ENCODE data around the gene HES2. TPM values are rescaled to one million over a fixed set of nuclear protein-coding genes. Genes with fewer than 3 reads are reported as not detected.
"Not testable (repeated sequence)": the region's sequence is repeated elsewhere in the genome, so short reads cannot be mapped to it uniquely, and the experiment has no call there.

The HES2 gene
- total RNA-seq, 1 donor from 2014 or later: 44.7 TPM

DNA sequence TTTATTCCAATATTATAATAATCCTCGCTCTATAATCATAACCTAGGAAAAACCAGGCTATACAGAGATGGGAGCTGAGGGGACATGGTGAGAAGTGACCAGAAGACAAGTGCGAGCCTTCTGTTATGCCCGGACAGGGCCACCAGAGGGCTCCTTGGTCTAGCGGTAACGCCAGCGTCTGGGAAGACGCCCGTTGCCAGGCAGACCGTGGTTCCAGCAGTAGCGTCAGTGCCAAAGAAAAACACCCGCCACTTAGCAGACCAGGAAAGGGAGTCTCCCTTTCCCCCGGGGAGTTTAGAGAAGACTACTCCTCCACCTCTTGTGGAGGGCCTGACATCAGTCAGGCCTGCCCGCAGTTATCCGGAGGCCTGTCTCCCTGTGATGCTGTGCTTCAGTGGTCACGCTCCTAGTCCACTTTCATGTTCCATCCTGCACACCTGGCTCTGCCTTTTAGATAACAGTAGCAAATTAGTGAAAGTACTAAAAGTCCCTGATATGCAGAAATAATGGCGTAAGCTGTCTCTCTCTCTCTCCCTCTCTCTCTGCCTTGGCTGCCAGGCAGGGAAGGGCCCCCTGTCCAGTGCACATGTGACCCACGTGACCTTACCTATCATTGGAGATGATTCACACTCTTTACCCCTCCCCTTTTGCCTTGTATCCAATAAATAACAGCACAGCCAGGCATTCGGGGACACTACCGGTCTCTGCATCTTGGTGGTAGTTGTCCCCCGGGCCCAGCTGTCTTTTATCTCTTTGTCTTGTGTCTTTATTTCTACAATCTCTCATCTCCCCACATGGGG, 56.4 kb downstream of the HES2 start:
- H3K4me1 ChIP-seq: peaks cover 42% of the 10 kb centered on the region
- not testable (repeated sequence) for H3K27ac ChIP-seq; H3K9me3 ChIP-seq; H3K36me3 ChIP-seq; H3K4me3 ChIP-seq; DNase-seq (ENCODE audit: extremely low spot score in 2 of 2); H3K27me3 ChIP-seq
- intact Hi-C loops (cut with DNase I): loop anchor here (10.0 kb wide), 1 partner anchor 72 kb away; no protein-coding TSS in a partner anchor
- TF ChIP-seq, protein P1, sequence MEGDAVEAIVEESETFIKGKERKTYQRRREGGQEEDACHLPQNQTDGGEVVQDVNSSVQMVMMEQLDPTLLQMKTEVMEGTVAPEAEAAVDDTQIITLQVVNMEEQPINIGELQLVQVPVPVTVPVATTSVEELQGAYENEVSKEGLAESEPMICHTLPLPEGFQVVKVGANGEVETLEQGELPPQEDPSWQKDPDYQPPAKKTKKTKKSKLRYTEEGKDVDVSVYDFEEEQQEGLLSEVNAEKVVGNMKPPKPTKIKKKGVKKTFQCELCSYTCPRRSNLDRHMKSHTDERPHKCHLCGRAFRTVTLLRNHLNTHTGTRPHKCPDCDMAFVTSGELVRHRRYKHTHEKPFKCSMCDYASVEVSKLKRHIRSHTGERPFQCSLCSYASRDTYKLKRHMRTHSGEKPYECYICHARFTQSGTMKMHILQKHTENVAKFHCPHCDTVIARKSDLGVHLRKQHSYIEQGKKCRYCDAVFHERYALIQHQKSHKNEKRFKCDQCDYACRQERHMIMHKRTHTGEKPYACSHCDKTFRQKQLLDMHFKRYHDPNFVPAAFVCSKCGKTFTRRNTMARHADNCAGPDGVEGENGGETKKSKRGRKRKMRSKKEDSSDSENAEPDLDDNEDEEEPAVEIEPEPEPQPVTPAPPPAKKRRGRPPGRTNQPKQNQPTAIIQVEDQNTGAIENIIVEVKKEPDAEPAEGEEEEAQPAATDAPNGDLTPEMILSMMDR (IDR thresholded peaks at IDR 0.05): peak; percentile 61 to 75 (median 74)

Small RNA genes within 50 kb of the gene (microRNA-seq; reads per million reads assigned to microRNA genes)
- gene MIR4252 (ENCODE audit: borderline number of aligned reads, borderline replicate concordance): not detected

Small RNA genes within 50 kb of the gene (small RNA-seq; reads per million reads assigned to genes)
- not detected for gene MIR4252

Other genes starting within 250 kb of the HES2 start
- 2.0 TPM for gene CHD5, start 239.6 kb downstream of the HES2 start, total RNA-seq
- gene RPL22, start 220.3 kb downstream of the HES2 start, total RNA-seq: 154 TPM
- 19.4 TPM for gene RNF207, start 213.8 kb downstream of the HES2 start, total RNA-seq
- gene ICMT, start 184.0 kb downstream of the HES2 start, total RNA-seq: 43.2 TPM
- gene HES3, start 175.7 kb downstream of the HES2 start, total RNA-seq: not detected
- gene GPR153, start 158.8 kb downstream of the HES2 start, total RNA-seq: 11.5 TPM
- 38.8 TPM for gene ACOT7, start 26.2 kb downstream of the HES2 start, total RNA-seq
- gene ESPN, start 4.9 kb upstream of the HES2 start, total RNA-seq: 77.1 TPM
- 32.7 TPM for gene TNFRSF25, start 46.3 kb upstream of the HES2 start, total RNA-seq
- 17.2 TPM for gene PLEKHG5, start 71.7 kb upstream of the HES2 start, total RNA-seq
- gene NOL9, start 134.6 kb upstream of the HES2 start, total RNA-seq: 16.7 TPM
- not detected for gene TAS1R1, start 135.4 kb upstream of the HES2 start, total RNA-seq
- gene ZBTB48, start 160.1 kb upstream of the HES2 start, total RNA-seq: 9.1 TPM
- 54.3 TPM for gene KLHL21, start 182.9 kb upstream of the HES2 start, total RNA-seq
- gene PHF13, start 193.8 kb upstream of the HES2 start, total RNA-seq: 21.6 TPM
- 29.0 TPM for gene THAP3, start 204.9 kb upstream of the HES2 start, total RNA-seq

Data from vagina (tissue), 2 donors.